Tibial artery (tissue), 4 donors: ENCODE data around the gene SUCLA2.

Experiments
- DNase-seq, 2 donors: peaks; one replicate each; pipeline ENCODE4 v3.0.0-alpha.2; 2019
- H3K27ac ChIP-seq, 2 donors: fragments of 200-600 bp; sonication (generic) in 1 of 2; 1 replicate in 1 of 2; 2 replicates in 1 of 2; pipeline ENCODE4 v1.5.1; 2018 to 2019; ENCODE audit warnings: mild to moderate bottlenecking in 1 of 2
- H3K27me3 ChIP-seq, 2 donors: fragments of 200-600 bp; sonication (generic) in 1 of 2; one replicate each; pipeline versions ENCODE4 v1.5.1 to v1.6.0; 2016 to 2019
- H3K36me3 ChIP-seq, 3 donors: fragments of 200-600 bp; sonication (generic) in 2 of 3; one replicate each; pipeline ENCODE4 v1.5.1; 2016 to 2019; ENCODE audit warnings: mild to moderate bottlenecking in 2 of 3
- H3K4me1 ChIP-seq, 4 donors: fragments of 200-600 bp; sonication (generic) in 2 of 4; 1 replicate in 3 of 4; 2 replicates in 1 of 4; pipeline ENCODE4 v1.5.1; 2016 to 2019
- H3K4me3 ChIP-seq, 2 donors: fragments of 200-600 bp; sonication (generic) in 1 of 2; 1 replicate in 1 of 2; 2 replicates in 1 of 2; pipeline ENCODE4 v1.5.1; 2018 to 2019; ENCODE audit warnings: mild to moderate bottlenecking in 2 of 2
- H3K9me3 ChIP-seq, 3 donors: fragments of 200-600 bp; sonication (generic) in 1 of 3; one replicate each; pipeline ENCODE4 v1.5.1; 2016 to 2019
- CTCF ChIP-seq, 2 experiments: fragments of 200-600 bp in 1 of 2; fragments of 450-650 bp in 1 of 2; IDR thresholded peaks; one replicate each; pipeline ENCODE4 v1.5.1; 2017 to 2019; ENCODE audit warnings: antibody characterized with exemption in 2 of 2, mild to moderate bottlenecking in 1 of 2, moderate library complexity in 1 of 2
- intact Hi-C: fragments of 100-400 bp; cut with DNase I; formaldehyde crosslinking; loops from one replicate; pipeline ENCODE4 v1.15.0; 2023; ENCODE audit warnings: low total_unique reads

Gene SUCLA2

GRCh38 chr13:48019796-48020195, 18.7 kb upstream of the SUCLA2 start:
- no peak for DNase-seq
- H3K27me3 ChIP-seq = no peaks in the 10 kb centered on the region
- no peak overlapping the region for H3K4me3 ChIP-seq
- H3K36me3 ChIP-seq = no peaks in the 10 kb centered on the region
- no peaks in the 10 kb centered on the region for H3K4me1 ChIP-seq
- H3K9me3 ChIP-seq = no peaks in the 10 kb centered on the region
- H3K27ac ChIP-seq = no peak overlapping the region
- no peak for TF ChIP-seq CTCF (IDR thresholded peaks at IDR 0.05)
- intact Hi-C loops = no loop called here

- no peaks in the 10 kb centered on the region for H3K4me1 ChIP-seq
- no peak for TF ChIP-seq CTCF (IDR thresholded peaks at IDR 0.05)
- no peak overlapping the region for H3K27ac ChIP-seq
- no peak for DNase-seq
- no peaks in the 10 kb centered on the region for H3K36me3 ChIP-seq
- no peak overlapping the region for H3K4me3 ChIP-seq
- no peaks in the 10 kb centered on the region for H3K27me3 ChIP-seq
- intact Hi-C loops = no loop called here
- H3K9me3 ChIP-seq = no peaks in the 10 kb centered on the region
Measured at GRCh38 chr13:48018637-48019036, 17.6 kb upstream of the SUCLA2 start.

- intact Hi-C loops = no loop called here
- H3K27me3 ChIP-seq = no peaks in the 10 kb centered on the region
- TF ChIP-seq CTCF (IDR thresholded peaks at IDR 0.05) = no peak
- H3K9me3 ChIP-seq = no peaks in the 10 kb centered on the region
- no peak for DNase-seq
- H3K36me3 ChIP-seq = no peaks in the 10 kb centered on the region
- H3K27ac ChIP-seq = no peak overlapping the region
- H3K4me1 ChIP-seq = no peaks in the 10 kb centered on the region
- no peak overlapping the region for H3K4me3 ChIP-seq
Measured at GRCh38 chr13:48014359-48014758, 13.3 kb upstream of the SUCLA2 start.

GRCh38 chr13:48012668-48013067, 11.6 kb upstream of the SUCLA2 start:
- no peaks in the 10 kb centered on the region for H3K27me3 ChIP-seq
- intact Hi-C loops = no loop called here
- no peak for TF ChIP-seq CTCF (IDR thresholded peaks at IDR 0.05)
- no peaks in the 10 kb centered on the region for H3K9me3 ChIP-seq
- H3K27ac ChIP-seq = no peak overlapping the region
- H3K4me1 ChIP-seq = no peaks in the 10 kb centered on the region
- H3K36me3 ChIP-seq = no peaks in the 10 kb centered on the region
- DNase-seq = no peak
- no peak overlapping the region for H3K4me3 ChIP-seq

- H3K27me3 ChIP-seq = no peaks in the 10 kb centered on the region
- intact Hi-C loops = no loop called here
- no peak for DNase-seq
- H3K9me3 ChIP-seq = no peaks in the 10 kb centered on the region
- no peak overlapping the region for H3K27ac ChIP-seq
- TF ChIP-seq CTCF (IDR thresholded peaks at IDR 0.05) = no peak
- H3K4me1 ChIP-seq = no peaks in the 10 kb centered on the region
- H3K4me3 ChIP-seq = no peak overlapping the region
- no peaks in the 10 kb centered on the region for H3K36me3 ChIP-seq
Measured at GRCh38 chr13:48010698-48011097, 9.6 kb upstream of the SUCLA2 start.

GRCh38 chr13:48009284-48009683, 8.2 kb upstream of the SUCLA2 start:
- Histone ChIP-seq H3K27ac (no peak overlapping the region), H3K4me1 (no peaks in the 10 kb centered on the region), H3K36me3 (no peaks in the 10 kb centered on the region), H3K27me3 (no peaks in the 10 kb centered on the region), H3K9me3 (no peaks in the 10 kb centered on the region), H3K4me3 (no peak overlapping the region)
- intact Hi-C loops = no loop called here
- no peak for TF ChIP-seq CTCF (IDR thresholded peaks at IDR 0.05)
- DNase-seq = no peak
